HAP-1 (cell line): ENCODE results near the gene SLCO4C1.
"Not testable (repeated sequence)": the region's sequence is repeated elsewhere in the genome, so short reads cannot be mapped to it uniquely, and the experiment has no call there.

Experiments used
- DNase-seq, 2 experiments: peaks; one replicate each; pipeline ENCODE4 v3.0.0-alpha.2; 2016 to 2020; ENCODE audit warnings: low spot score in 2 of 2
- H3K27me3 ChIP-seq: fragments of 250-450 bp; sonication (Bioruptor Pico); 2 replicates; pipeline ENCODE4 v1.5.1; 2020; ENCODE audit warnings: low read depth, mild to moderate bottlenecking, moderate library complexity
- H3K36me3 ChIP-seq: fragments of 250-450 bp; sonication (Bioruptor Pico); replicated peaks from 2 replicates; pipeline ENCODE4 v1.5.1; 2020; ENCODE audit warnings: mild to moderate bottlenecking
- H3K4me1 ChIP-seq: fragments of 250-450 bp; sonication (Bioruptor Pico); 2 replicates; pipeline ENCODE4 v1.5.1; 2020; ENCODE audit warnings: mild to moderate bottlenecking
- H3K4me3 ChIP-seq: fragments of 250-450 bp; sonication (Bioruptor Pico); 2 replicates; pipeline ENCODE4 v1.5.1; 2020; ENCODE audit warnings: mild to moderate bottlenecking, moderate library complexity
- H3K9me3 ChIP-seq: fragments of 250-450 bp; sonication (Bioruptor Pico); 2 replicates; pipeline ENCODE4 v1.5.1; 2020; ENCODE audit warnings: mild to moderate bottlenecking, moderate library complexity
- in situ Hi-C: fragments of 300-500 bp; cut with MboI; formaldehyde crosslinking; loops from 3 replicates; pipeline ENCODE4 v1.14.3; 2020; ENCODE audit warnings: low sequenced_read_pairs, inconsistent platforms, mixed read lengths

SLCO4C1 gene, protein sequence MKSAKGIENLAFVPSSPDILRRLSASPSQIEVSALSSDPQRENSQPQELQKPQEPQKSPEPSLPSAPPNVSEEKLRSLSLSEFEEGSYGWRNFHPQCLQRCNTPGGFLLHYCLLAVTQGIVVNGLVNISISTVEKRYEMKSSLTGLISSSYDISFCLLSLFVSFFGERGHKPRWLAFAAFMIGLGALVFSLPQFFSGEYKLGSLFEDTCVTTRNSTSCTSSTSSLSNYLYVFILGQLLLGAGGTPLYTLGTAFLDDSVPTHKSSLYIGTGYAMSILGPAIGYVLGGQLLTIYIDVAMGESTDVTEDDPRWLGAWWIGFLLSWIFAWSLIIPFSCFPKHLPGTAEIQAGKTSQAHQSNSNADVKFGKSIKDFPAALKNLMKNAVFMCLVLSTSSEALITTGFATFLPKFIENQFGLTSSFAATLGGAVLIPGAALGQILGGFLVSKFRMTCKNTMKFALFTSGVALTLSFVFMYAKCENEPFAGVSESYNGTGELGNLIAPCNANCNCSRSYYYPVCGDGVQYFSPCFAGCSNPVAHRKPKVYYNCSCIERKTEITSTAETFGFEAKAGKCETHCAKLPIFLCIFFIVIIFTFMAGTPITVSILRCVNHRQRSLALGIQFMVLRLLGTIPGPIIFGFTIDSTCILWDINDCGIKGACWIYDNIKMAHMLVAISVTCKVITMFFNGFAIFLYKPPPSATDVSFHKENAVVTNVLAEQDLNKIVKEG

DNA sequence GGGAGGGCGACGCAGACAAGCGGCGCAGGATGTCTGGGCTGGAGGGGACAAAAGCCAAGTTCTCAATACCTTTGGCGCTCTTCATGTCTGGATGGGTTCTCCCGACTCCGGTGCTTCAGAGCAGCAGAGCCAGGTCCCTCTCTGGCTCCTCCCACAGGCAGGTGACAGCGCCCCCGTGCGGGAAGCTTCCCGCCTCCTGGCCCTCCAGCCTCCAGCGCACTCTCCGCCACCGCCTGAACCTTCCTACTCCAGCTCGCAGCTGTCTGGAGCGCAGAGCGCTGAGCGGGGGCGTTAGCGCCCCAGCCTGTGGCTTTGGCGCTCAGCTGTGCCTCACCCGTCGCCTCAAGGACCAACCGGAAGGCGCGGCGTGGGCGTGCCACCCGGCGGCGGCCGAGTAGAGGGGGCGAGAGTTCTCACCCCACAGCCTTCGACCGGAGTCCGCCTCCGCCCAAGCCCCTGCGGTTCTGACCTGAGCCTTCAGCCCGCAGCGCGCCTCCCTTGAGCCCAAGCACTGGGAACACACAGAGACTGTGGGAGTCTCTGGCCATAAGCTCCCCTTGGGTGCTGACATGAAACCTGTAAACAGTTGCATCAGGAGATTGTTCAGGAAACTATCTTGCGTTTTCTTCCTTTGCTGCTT lies at the start of gene SLCO4C1:
Gene SLCO4C1 (minus strand): TSS at position 107 of the 640 bp plus-strand sequence. CDS start 22 bp downstream, at position 85.
- peak within 1 kb of the TSS; percentile 27 for H3K4me3 ChIP-seq
- H3K27me3 ChIP-seq = no peaks in the 10 kb centered on the region
- in situ Hi-C loops = no loop called here
- H3K36me3 ChIP-seq = no peaks in the 10 kb centered on the region
- H3K9me3 ChIP-seq = no peaks in the 10 kb centered on the region
- H3K4me1 ChIP-seq = peaks cover 4% of the 10 kb centered on the region
- DNase-seq = peak; percentile 69 to 91

DNA sequence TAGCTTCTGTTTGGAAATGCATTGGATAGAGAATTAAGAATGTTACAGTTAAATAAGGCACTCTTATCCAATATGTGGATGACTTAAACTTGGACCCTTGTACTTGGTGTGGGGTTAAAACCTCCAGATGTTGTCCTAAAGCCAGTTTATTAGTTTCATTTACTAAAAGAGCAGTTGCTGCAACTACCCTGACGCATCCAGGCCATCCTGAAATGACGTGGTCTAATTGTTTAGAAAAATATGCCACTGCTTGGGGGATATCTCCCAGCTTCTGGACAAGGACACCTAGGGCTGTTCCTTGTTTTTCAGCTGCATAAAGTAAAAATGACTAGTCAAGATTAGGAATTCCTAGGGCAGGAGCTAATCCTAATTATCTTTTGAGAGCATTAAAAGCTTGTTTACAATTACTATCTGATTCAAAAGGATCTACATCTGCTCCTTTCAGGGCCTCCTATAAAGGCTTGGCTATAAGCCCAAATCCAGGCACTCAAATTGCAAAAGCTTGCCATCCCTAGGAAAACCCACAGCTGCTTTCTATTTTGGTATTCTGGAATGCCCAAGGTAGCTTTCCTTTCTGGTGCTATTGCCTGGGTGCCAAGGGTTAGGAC lies 45.7 kb upstream of the SLCO4C1 start:
- no peaks in the 10 kb centered on the region for H3K27me3 ChIP-seq
- H3K9me3 ChIP-seq = no peaks in the 10 kb centered on the region
- no peaks in the 10 kb centered on the region for H3K4me1 ChIP-seq
- no peak overlapping the region for H3K4me3 ChIP-seq
- peak; percentile 15 to 17 for DNase-seq
- in situ Hi-C loops = no loop called here
- H3K36me3 ChIP-seq = no peaks in the 10 kb centered on the region

DNA sequence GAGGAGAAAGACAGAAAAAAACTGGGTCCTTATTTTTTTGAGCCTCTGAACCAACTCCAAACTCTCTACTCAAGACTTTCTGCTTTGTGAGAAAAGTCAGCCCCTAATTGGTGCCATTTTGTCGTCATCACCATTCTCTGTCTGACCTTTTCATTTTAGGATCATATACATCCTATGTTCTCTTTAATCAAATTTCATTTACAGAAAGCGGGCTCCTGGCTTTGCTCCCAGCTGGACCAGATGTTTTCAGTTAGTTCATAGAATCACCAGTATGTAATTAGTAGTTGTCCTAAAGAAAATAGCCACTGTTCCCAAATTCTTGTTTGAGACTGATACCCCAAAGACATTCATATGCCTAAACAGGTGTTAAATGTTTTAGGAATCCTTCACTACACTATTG lies 28.6 kb upstream of the SLCO4C1 start:
- no peak for DNase-seq
- in situ Hi-C loops = no loop called here
- H3K27me3 ChIP-seq = no peaks in the 10 kb centered on the region
- H3K4me3 ChIP-seq = no peak overlapping the region
- no peaks in the 10 kb centered on the region; the same call in 1 of the 2 replicates for H3K4me1 ChIP-seq
- H3K9me3 ChIP-seq = no peaks in the 10 kb centered on the region
- H3K36me3 ChIP-seq = no peaks in the 10 kb centered on the region

DNA sequence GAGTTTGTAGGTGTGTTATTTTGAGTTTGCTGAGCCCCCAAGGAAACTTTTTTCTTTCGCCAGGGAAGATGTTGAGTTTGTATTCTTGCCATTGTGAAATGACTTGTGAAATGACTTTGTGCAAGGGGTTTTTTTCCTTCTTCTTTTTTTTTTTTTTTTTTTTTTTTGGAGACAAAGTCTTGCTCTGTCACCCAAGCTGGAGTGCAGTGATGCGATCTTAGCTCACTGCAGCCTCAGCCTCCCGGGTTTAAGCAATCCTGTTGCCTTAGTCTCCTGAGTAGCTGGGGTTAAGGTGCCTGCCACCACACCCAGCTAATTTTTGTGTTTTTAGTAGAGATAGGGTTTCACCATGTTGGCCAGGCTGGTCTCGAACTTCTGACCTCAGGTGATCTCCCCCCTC lies 22.7 kb upstream of the SLCO4C1 start:
- H3K4me1 ChIP-seq, H3K9me3 ChIP-seq, H3K36me3 ChIP-seq, DNase-seq, in situ Hi-C loops, H3K4me3 ChIP-seq, H3K27me3 ChIP-seq: not testable (repeated sequence)

DNA sequence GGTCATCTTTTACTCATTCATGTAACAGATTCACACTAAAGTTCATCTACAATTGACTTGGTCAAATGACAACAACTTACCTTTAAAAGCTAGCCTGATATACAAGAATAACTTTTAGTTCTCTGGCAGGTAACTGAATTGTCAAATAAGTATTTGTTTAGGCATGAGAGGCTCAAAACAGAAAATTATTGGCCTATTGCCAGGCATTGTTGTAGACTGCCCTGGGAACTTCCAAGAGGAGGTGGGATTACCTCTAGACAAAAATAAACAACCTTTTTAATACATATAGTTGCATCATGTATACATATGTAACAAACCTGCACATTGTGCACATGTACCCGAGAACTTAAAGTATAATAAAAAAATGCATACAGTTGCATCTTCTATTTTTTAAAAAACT lies 18.2 kb upstream of the SLCO4C1 start:
- Histone ChIP-seq H3K36me3 (no peaks in the 10 kb centered on the region), H3K4me3 (no peak overlapping the region), H3K4me1 (no peaks in the 10 kb centered on the region), H3K9me3 (no peaks in the 10 kb centered on the region), H3K27me3 (no peaks in the 10 kb centered on the region)
- no peak for DNase-seq
- in situ Hi-C loops = no loop called here

DNA sequence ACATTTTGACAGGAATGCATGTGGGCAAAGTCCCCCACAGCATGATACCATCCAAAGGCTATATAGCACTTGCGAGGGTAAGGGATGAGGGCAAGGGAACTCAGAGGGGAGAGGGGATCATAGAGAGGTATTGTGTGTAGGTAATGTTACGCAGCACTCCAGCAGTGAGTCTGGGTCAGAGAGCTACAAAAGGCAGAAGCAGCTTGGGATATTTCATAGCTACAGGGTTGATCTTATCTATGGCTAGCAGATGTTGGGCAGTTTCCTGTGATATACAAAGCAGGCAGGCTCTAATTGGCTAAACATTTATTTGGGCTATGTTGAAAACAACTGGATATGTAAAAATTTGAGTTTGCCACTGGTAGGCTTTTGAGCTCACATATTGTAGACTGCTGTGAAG lies 17.8 kb upstream of the SLCO4C1 start:
- no peaks in the 10 kb centered on the region for H3K9me3 ChIP-seq
- H3K4me1 ChIP-seq = no peaks in the 10 kb centered on the region
- in situ Hi-C loops = no loop called here
- H3K36me3 ChIP-seq = no peaks in the 10 kb centered on the region
- DNase-seq = no peak
- no peaks in the 10 kb centered on the region for H3K27me3 ChIP-seq
- no peak overlapping the region for H3K4me3 ChIP-seq

DNA sequence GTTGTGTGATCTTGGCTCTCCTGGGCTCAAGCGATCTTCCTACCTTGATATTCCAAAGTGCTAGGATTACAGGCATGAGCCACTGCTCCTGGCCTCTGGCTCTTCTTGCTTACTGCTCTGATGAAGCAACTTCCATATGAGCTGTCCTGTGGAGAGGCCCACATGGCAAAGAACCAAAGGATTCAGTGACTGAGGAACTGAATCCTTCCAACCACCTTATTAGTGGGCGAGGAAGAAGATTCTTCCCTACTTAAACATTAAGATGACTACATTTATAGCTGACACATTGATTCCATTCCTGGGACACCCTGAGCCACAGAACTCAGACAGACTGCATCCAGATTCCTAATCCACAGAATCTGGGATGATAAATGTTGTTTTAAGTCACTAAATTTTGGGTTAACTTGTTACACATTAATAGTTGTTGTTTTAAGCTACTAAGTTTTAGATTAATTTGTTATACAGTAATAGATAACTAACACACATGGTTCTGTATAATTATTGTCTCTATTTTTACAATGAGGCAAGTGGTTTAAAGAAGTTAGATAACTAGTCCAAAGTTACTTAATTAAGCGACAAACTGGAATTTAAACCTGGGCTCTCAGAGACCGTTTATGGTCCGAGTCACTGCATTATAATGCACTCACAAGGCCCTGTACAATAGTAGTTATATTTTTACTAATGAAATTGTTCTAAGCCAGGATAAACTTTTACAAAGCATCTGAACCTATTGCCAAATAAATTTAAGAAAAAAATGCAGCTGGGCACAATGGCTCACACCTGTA lies 16.7 kb upstream of the SLCO4C1 start:
- Histone ChIP-seq H3K4me1 (no peaks in the 10 kb centered on the region), H3K36me3 (no peaks in the 10 kb centered on the region), H3K4me3 (no peak overlapping the region), H3K27me3 (no peaks in the 10 kb centered on the region), H3K9me3 (no peaks in the 10 kb centered on the region)
- in situ Hi-C loops = no loop called here
- no peak for DNase-seq

DNA sequence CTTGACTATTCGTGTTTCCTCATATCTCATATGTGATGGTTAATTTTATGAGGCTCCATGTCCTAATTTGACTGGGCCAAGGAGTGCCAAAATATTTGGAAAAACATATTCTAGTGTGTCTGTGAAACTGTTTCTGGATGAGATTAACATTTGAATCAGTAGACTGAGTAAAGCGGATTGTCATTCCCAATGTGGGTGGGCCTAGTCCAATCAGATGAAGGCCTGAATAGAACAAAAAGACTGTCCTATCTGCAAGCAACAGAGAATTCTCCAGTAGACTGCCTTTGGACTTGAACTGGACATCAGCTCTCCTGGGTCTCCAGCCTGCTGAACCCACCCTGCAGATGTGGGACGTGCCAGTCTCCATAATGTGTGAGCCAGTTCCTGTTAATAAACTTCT lies 13.5 kb upstream of the SLCO4C1 start:
- no peaks in the 10 kb centered on the region for H3K9me3 ChIP-seq

DNA sequence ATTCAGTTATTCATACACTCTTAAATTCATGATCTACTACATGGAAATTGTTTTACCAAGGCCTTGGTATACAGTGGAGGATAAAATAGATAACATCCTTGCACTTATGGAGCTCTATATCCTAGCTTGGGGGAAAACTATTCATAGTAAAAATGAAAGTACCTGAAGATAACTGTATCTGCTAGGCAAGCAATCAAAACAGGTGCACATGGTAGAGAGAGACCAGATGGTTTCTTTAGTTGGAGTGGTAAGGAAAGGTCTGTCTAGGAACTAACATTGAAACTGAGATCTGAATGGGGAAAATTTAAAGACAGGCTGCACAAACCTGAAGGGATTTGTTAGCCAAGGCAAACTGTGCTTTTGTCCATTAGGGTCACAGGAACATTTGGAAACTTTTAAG lies 11.1 kb upstream of the SLCO4C1 start:
- no peaks in the 10 kb centered on the region for H3K27me3 ChIP-seq
- no peaks in the 10 kb centered on the region for H3K36me3 ChIP-seq
- no peak overlapping the region for H3K4me3 ChIP-seq
- no peak for DNase-seq
- in situ Hi-C loops = no loop called here
- no peaks in the 10 kb centered on the region for H3K4me1 ChIP-seq
- no peaks in the 10 kb centered on the region for H3K9me3 ChIP-seq

More for the DNA sequence above, 13.5 kb upstream of the SLCO4C1 start:
- Histone ChIP-seq H3K36me3 (no peaks in the 10 kb centered on the region), H3K27me3 (no peaks in the 10 kb centered on the region), H3K4me1 (no peaks in the 10 kb centered on the region), H3K4me3 (no peak overlapping the region)
- DNase-seq = no peak
- in situ Hi-C loops = no loop called here

DNA sequence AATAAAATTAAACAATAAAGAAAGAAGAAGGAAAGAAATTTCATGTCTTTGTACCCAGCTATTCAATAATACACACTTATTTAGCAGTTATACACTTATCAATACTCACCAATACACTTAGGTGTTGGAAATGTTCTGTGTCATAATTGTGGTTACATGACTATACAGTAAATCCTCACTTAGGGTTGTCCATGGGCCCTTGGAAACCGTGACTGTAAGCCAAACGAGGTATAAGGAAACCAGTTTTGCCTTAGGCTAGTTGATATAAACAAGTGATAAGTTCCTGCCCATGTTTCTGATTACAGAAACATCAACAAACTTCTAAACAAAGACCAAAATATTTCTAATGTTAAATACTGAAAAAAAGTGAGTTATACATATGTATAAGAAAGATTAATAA lies 10.0 kb upstream of the SLCO4C1 start:
- DNase-seq = no peak
- no peak overlapping the region for H3K4me3 ChIP-seq
- H3K27me3 ChIP-seq = no peaks in the 10 kb centered on the region
- in situ Hi-C loops = no loop called here
- H3K4me1 ChIP-seq = no peaks in the 10 kb centered on the region
- H3K36me3 ChIP-seq = no peaks in the 10 kb centered on the region
- no peaks in the 10 kb centered on the region for H3K9me3 ChIP-seq

DNA sequence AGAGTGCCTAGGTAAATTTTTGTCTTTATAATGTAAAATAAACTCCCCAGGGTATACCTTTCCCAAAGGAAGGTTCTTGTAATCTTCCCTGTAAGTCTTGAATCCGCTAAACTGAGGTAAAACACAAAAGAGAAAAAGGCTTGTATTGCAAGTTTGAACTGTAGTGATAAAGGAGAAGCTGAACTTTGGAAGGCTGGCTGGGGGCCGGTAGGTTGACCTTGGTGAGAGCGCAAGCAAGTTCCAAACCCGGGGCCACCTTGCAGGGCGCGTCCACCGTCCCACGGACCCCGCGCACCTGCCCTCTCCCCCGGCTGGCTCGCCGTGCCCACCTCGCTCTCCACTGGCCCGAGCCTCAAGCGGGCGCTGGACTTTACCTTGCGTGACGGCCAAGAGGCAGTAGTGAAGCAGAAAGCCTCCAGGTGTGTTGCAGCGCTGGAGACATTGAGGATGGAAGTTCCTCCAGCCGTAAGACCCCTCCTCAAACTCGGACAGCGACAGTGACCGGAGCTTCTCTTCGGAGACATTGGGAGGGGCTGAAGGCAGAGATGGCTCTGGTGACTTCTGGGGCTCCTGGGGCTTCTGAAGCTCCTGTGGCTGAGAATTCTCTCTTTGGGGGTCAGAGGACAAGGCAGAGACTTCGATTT lies 428 bp downstream of the SLCO4C1 start:
- H3K4me1 ChIP-seq = peaks cover 4% of the 10 kb centered on the region
- H3K36me3 ChIP-seq = no peaks in the 10 kb centered on the region
- peak overlapping the region; percentile 27 for H3K4me3 ChIP-seq
- no peaks in the 10 kb centered on the region for H3K27me3 ChIP-seq
- in situ Hi-C loops = no loop called here
- no peak for DNase-seq
- H3K9me3 ChIP-seq = no peaks in the 10 kb centered on the region

DNA sequence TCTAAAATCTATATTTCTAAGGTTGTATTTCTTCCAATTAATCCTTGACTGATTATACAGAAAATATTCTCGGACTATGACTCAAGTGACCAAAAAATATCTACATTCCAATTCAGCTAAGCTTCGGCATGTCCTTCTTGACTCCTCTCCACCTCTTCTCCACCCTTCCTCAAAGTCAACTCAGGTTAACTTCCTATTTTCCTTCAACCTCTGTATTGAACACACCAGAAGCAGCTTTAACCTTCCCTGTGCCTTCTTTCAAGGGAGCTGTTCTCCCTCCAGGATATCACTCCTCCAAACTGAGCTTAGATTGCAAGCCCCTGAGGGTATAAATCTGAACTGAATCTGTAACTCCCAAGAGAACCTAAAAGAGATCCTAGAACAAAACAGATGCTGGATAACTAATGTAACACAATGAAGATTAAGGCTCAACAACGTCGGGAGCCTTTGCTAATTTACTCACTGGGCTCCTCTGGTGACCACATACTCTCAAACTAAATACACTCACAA lies 1.1 kb downstream of the SLCO4C1 start:
- Histone ChIP-seq H3K4me1 (peaks cover 4% of the 10 kb centered on the region), H3K4me3 (no peak overlapping the region), H3K9me3 (no peaks in the 10 kb centered on the region), H3K27me3 (no peaks in the 10 kb centered on the region), H3K36me3 (no peaks in the 10 kb centered on the region)
- DNase-seq = peak in 1 of 2 experiments; percentile 30
- in situ Hi-C loops = no loop called here

DNA sequence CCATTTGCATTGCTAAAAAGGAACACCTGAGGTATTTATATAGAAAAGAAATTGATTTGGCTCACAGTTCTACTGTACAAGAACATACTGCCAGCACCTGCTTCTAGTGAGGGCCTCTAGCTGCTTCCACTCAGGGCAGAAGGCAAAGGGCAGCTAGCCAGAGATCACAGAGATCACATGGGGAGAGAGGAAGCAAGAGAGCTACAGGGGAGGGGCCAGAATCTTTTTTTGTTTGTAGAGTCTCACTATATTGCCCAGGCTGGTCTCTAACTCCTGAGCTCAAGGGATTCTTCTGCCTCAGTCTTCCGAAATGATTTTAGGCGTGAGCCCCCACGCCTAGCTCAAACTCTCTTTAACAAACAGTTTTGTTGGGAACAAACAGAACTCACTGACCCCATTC lies 6.1 kb downstream of the SLCO4C1 start:
- no peak overlapping the region for H3K4me3 ChIP-seq
- no peaks in the 10 kb centered on the region for H3K9me3 ChIP-seq
- no peaks in the 10 kb centered on the region for H3K36me3 ChIP-seq
- DNase-seq = no peak
- H3K4me1 ChIP-seq = no peaks in the 10 kb centered on the region
- no peaks in the 10 kb centered on the region for H3K27me3 ChIP-seq
- in situ Hi-C loops = no loop called here
